OCI-LY7 (cell line): Measurements from ENCODE around the gene CLEC3B.

Experiments
- EZH2phosphoT487 ChIP-seq: fragments of 200-600 bp; sonication (generic); IDR thresholded peaks from 2 replicates; pipeline ENCODE4 v1.6.1; 2018; ENCODE audit warnings: low read depth, borderline replicate concordance, mild to moderate bottlenecking, mixed run types, antibody characterized with exemption, low read length, moderate library complexity, mixed read lengths
- TF ChIP-seq, protein P1 (sequence below): fragments of 200-600 bp; sonication (generic); conservative IDR thresholded peaks from 2 replicates; pipeline ENCODE4 v1.5.1; 2014; ENCODE audit warnings: mild to moderate bottlenecking, antibody characterized with exemption, low read length, moderate library complexity, mixed read lengths

DNA sequence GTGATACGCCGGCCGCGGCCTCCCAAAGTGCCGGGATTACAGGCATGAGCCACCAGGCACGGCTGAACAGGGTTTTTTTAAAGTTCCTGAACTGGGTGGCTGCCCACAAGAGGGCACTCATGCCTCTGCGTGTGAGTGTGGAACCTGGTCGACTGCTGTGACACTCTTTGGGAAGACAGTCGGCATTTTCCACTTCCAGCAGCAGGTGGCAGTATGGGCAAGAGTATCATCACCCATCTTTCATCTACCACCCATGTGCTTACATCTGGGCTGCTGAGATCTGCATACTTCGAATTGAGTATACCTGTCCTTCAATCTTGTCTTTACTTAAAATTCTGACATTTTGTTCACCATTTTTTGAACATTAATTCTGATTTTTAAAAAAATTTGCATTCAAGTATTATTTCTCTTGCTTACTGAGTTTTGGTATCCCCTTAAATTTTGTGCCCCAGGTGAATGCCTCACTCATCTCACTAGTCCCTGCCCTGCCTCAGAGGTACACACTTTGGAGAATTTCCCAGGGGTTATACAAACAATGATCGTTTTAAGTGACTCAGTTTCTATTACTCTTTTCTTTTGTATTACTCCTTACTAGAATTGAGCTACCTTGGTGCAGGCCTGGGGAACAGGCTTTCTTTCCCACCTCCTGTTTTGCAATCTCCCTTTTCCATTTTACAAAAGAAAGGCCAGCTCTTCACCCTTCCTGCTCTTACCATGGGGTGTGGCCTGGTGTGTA lies 11.8 kb downstream of the CLEC3B start:
- TF ChIP-seq, protein P1, sequence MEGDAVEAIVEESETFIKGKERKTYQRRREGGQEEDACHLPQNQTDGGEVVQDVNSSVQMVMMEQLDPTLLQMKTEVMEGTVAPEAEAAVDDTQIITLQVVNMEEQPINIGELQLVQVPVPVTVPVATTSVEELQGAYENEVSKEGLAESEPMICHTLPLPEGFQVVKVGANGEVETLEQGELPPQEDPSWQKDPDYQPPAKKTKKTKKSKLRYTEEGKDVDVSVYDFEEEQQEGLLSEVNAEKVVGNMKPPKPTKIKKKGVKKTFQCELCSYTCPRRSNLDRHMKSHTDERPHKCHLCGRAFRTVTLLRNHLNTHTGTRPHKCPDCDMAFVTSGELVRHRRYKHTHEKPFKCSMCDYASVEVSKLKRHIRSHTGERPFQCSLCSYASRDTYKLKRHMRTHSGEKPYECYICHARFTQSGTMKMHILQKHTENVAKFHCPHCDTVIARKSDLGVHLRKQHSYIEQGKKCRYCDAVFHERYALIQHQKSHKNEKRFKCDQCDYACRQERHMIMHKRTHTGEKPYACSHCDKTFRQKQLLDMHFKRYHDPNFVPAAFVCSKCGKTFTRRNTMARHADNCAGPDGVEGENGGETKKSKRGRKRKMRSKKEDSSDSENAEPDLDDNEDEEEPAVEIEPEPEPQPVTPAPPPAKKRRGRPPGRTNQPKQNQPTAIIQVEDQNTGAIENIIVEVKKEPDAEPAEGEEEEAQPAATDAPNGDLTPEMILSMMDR: peak; percentile 93
- TF ChIP-seq EZH2phosphoT487: no peak
